Measurements from ENCODE around the gene L3MBTL1. TPM values are rescaled to one million over a fixed set of nuclear protein-coding genes. Genes with fewer than 3 reads are reported as not detected.

L3MBTL1 gene
- total and polyA plus RNA-seq, 2 donors (not counting 3 experiments of a cell fraction or from before 2014, with no cell fraction given): 5.2 to 8.2 TPM

- H3K79me2 ChIP-seq (ENCODE audit: control insufficient read depth, insufficient read depth, low read length): no peaks in the 10 kb centered on the region
- H4K20me1 ChIP-seq (replicated peaks; ENCODE audit: control insufficient read depth, extremely low read depth, insufficient read depth, low read length): no peaks in the 10 kb centered on the region
- intact Hi-C loops (cut with micrococcal nuclease) (no loop called here), dilution Hi-C loops (cut with MboI; ENCODE audit: extremely low pct_ligation_motif_present, low sequenced_read_pairs) (no loop called here)
- H3K36me3 ChIP-seq (ENCODE audit: control insufficient read depth in 2 of 2, extremely low read depth in 1 of 2, insufficient read depth in 2 of 2, low read length in 2 of 2): no peaks in the 10 kb centered on the region
- no peak overlapping the region for H3K9ac ChIP-seq (replicated peaks; ENCODE audit: extremely low read depth, insufficient read depth, low read length)
- H3K4me2 ChIP-seq (ENCODE audit: insufficient read depth, low read length): no peak overlapping the region
- no peak overlapping the region for H2AFZ ChIP-seq (ENCODE audit: low read depth, low read length)
- CTCF ChIA-PET: no interaction called here
- no peak overlapping the region for H3K4me3 ChIP-seq (replicated peaks in 1 of 3; ENCODE audit: insufficient read depth in 1 of 3, low read depth in 1 of 3, low read length in 3 of 3)
- no peaks in the 10 kb centered on the region for H3K27me3 ChIP-seq (ENCODE audit: control insufficient read depth in 2 of 2, insufficient read depth in 2 of 2, low read length in 2 of 2)
- H3K4me1 ChIP-seq (ENCODE audit: control insufficient read depth, extremely low read depth, insufficient read depth, low read length): no peaks in the 10 kb centered on the region
- H3K9me3 ChIP-seq (replicated peaks; ENCODE audit: control insufficient read depth, insufficient read depth, low read length): no peaks in the 10 kb centered on the region
- TF ChIP-seq MAX (IDR thresholded peaks at IDR 0.05; ENCODE audit: insufficient read depth, insufficient read length) (no peak), MYC (IDR thresholded peaks at IDR 0.05; ENCODE audit: low read depth, low read length) (no peak), EZH2 (IDR thresholded peaks at IDR 0.05; ENCODE audit: borderline replicate concordance, low read depth, low read length, severe bottlenecking) (no peak), JUN (IDR thresholded peaks at IDR 0.05; ENCODE audit: borderline replicate concordance, insufficient read depth, insufficient read length, low read depth) (no peak), POLR2AphosphoS5 (IDR thresholded peaks at IDR 0.05; ENCODE audit: insufficient read depth, low read depth, low read length) (no peak), CTCF (IDR thresholded peaks at IDR 0.05; ENCODE audit: extremely low read depth in 1 of 2, insufficient read depth in 1 of 2, low read depth in 1 of 2, low read length in 2 of 2) (no peak), GATA2 (IDR thresholded peaks at IDR 0.05; ENCODE audit: insufficient read depth, insufficient read length, low read depth, low read length) (no peak), POLR2A (IDR thresholded peaks at IDR 0.05; ENCODE audit: low read depth, low read length) (no peak), FOS (IDR thresholded peaks at IDR 0.05; ENCODE audit: borderline replicate concordance, insufficient read depth, low read length) (no peak)
- no peaks in the 10 kb centered on the region for H3K9me1 ChIP-seq (replicated peaks; ENCODE audit: control insufficient read depth, extremely low read depth, insufficient read depth, low read length)
- BruUV-seq (replicated peaks): no TSS peak
- POLR2A ChIA-PET: interaction anchor here (0.5 kb wide), 1 partner anchor 101 kb away, joined by 4 read pairs; no protein-coding TSS in a partner anchor
- DNase-seq (ENCODE audit: low read depth, low spot score) (no peak), FAIRE-seq (no peak)
- no peak overlapping the region for H3K27ac ChIP-seq (ENCODE audit: insufficient read depth, low read depth, low read length)
Measured at GRCh38 chr20:43516251-43516824, 8.8 kb downstream of the L3MBTL1 start.
